OCI-LY7 (cell line): Measurements from ENCODE around the gene PRELID3B. TPM values are rescaled to one million over a fixed set of nuclear protein-coding genes. Genes with fewer than 3 reads are reported as not detected.
A peak's percentile ranks its signal among the peaks of the same experiment; 100 is the strongest.

Source experiments
- BruUV-seq: library from RNA; stranded (reverse); fragments of 400-500 nt; replicated peaks from 2 replicates; lab custom pipeline; 2021; lab: Mats Ljungman, UMichigan
- CTCF ChIA-PET: fragments of 300-600 bp; sonication (Branson Sonifier 250); formaldehyde crosslinking; loops from one replicate; lab custom pipeline; 2022; ENCODE audit warnings: antibody characterized with exemption; ENCODE audit not compliant: unreplicated experiment; lab: Charles Lee
- POLR2A ChIA-PET: fragments of 300-600 bp; sonication (Branson Sonifier 250); formaldehyde crosslinking; loops from one replicate; lab custom pipeline; 2022; ENCODE audit warnings: antibody characterized with exemption; lab: Charles Lee
- DNase-seq: peaks from one replicate; pipeline ENCODE4 v3.0.0-alpha.2; 2015; ENCODE audit warnings: low spot score
- H2AFZ ChIP-seq: fragments of 200-600 bp; sonication (generic), shearing (Covaris generic); 2 replicates; pipeline ENCODE4 v1.6.1; 2014; ENCODE audit warnings: mild to moderate bottlenecking, antibody characterized with exemption, low read length, moderate library complexity
- H3K27ac ChIP-seq: fragments of 200-600 bp; sonication (generic); 2 replicates; pipeline ENCODE4 v1.5.1; 2014; ENCODE audit warnings: mixed run types, low read depth, mild to moderate bottlenecking, moderate library complexity, low read length, inconsistent platforms; ENCODE audit not compliant: poor library complexity, severe bottlenecking
- H3K36me3 ChIP-seq: fragments of 200-600 bp; sonication (generic); 2 replicates; pipeline ENCODE4 v1.6.1; 2014; ENCODE audit warnings: mild to moderate bottlenecking, antibody characterized with exemption, low read length, moderate library complexity, mixed read lengths; ENCODE audit not compliant: insufficient read depth
- H3K4me1 ChIP-seq: fragments of 200-600 bp; sonication (generic); 2 replicates; pipeline ENCODE4 v1.5.1; 2014; ENCODE audit warnings: mild to moderate bottlenecking, low read length; ENCODE audit not compliant: insufficient read depth, poor library complexity, severe bottlenecking
- H3K4me2 ChIP-seq: fragments of 200-600 bp; sonication (generic); 2 replicates; pipeline ENCODE4 v1.6.1; 2014; ENCODE audit warnings: mild to moderate bottlenecking, low read length
- H3K4me3 ChIP-seq: fragments of 200-600 bp; sonication (generic); 2 replicates; pipeline ENCODE4 v1.5.1; 2014; ENCODE audit warnings: mild to moderate bottlenecking, low read depth, low read length; ENCODE audit not compliant: poor library complexity, severe bottlenecking
- H3K79me2 ChIP-seq: fragments of 200-600 bp; sonication (generic); 2 replicates; pipeline ENCODE4 v1.6.1; 2016; ENCODE audit warnings: low read depth, mild to moderate bottlenecking, low read length, moderate library complexity, mixed read lengths; ENCODE audit not compliant: insufficient read depth
- H3K9me2 ChIP-seq: fragments of 200-600 bp; sonication (generic); 2 replicates; pipeline ENCODE4 v1.6.1; 2016; ENCODE audit warnings: mild to moderate bottlenecking, low read length, mixed read lengths; ENCODE audit not compliant: insufficient read depth
- H3K9me3 ChIP-seq: fragments of 200-600 bp; sonication (generic); 2 replicates; pipeline ENCODE4 v1.6.1; 2014; ENCODE audit warnings: mild to moderate bottlenecking, mixed run types, low read length, mixed read lengths
- H4K20me1 ChIP-seq: fragments of 200-600 bp; sonication (generic); 2 replicates; pipeline ENCODE4 v1.6.1; 2014; ENCODE audit warnings: mild to moderate bottlenecking, antibody characterized with exemption, low read length, moderate library complexity, mixed read lengths; ENCODE audit not compliant: insufficient read depth
- EZH2phosphoT487 ChIP-seq: fragments of 200-600 bp; sonication (generic); IDR thresholded peaks from 2 replicates; pipeline ENCODE4 v1.6.1; 2018; ENCODE audit warnings: low read depth, borderline replicate concordance, mild to moderate bottlenecking, mixed run types, antibody characterized with exemption, low read length, moderate library complexity, mixed read lengths
- intact Hi-C: fragments of 100-400 bp; cut with micrococcal nuclease; formaldehyde crosslinking; loops from one replicate; pipeline ENCODE4 v1.10.0; 2022; ENCODE audit not compliant: unreplicated experiment
- total RNA-seq, 2 experiments: library from RNA; depleted of rRNA in 1 of 2; stranded (reverse); fragments of >200 nt in 1 of 2; shearing (Covaris generic) in 1 of 2; gene quantifications; 2 replicates each; pipeline ENCODE4 v1.2.3, GENCODE V29; 2014 to 2022
- TF ChIP-seq, protein P1 (sequence below): fragments of 200-600 bp; sonication (generic); conservative IDR thresholded peaks from 2 replicates; pipeline ENCODE4 v1.5.1; 2014; ENCODE audit warnings: mild to moderate bottlenecking, antibody characterized with exemption, low read length, moderate library complexity, mixed read lengths

Gene PRELID3B
- total RNA-seq, 2 experiments from 2014 or later = 99.4 to 119 TPM

DNA sequence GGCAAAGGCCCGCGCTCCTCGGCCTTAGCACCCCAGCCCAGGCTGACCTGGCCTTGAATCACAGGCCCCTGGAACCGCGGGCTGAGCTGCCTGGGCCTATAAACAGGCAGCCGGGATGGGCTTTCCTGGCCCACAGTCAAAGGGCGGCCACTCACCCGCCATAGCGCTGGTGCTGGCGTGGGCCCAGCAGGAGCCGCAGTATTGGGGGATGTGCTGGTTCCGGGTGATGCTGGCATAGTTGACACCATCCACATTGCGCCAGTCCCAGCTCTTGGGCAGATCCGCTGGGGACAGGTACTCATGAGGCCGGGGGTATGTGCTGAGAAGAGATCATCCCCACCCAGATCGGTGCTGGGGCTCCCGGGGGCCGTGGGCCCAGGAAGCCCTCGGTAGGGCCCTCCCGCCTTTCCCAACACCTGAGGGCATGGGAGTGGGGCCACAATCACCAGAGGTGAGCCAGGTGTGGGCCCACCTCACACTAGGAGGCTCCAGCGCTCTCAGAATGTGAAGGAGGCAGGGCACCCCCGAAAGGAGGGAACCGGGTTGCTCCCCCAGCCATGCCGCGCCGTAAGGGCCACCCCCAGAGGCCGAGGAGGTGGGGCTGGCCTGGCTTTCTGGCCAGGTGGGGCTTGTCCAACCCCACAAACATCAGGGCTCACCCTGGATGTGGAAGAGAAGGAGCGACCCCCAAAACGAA, 36.3 kb downstream of the PRELID3B start:
- Histone ChIP-seq H3K27ac (peak overlapping the region; percentile 85), H4K20me1 (no peaks in the 10 kb centered on the region), H3K4me3 (peak overlapping the region; percentile 74), H3K4me2 (peak overlapping the region; percentile 94), H3K9me3 (no peaks in the 10 kb centered on the region), H2AFZ (peak overlapping the region; percentile 50; the same call in 1 of the 2 replicates), H3K36me3 (peaks cover 22% of the 10 kb centered on the region), H3K4me1 (peaks cover 70% of the 10 kb centered on the region), H3K79me2 (peaks cover 19% of the 10 kb centered on the region; the same call in 1 of the 2 replicates), H3K9me2 (no peaks in the 10 kb centered on the region)
- intact Hi-C loops = loop anchor here (2.0 to 10.0 kb wide), 2 partner anchors 158 to 354 kb away; partner anchors contain the start of gene ZNF831
- POLR2A ChIA-PET = interaction anchor here (1.0 to 2.3 kb wide), 2 partner anchors 37 to 99 kb away, joined by 4 to 5 read pairs; no protein-coding TSS in a partner anchor
- TF ChIP-seq, protein P1, sequence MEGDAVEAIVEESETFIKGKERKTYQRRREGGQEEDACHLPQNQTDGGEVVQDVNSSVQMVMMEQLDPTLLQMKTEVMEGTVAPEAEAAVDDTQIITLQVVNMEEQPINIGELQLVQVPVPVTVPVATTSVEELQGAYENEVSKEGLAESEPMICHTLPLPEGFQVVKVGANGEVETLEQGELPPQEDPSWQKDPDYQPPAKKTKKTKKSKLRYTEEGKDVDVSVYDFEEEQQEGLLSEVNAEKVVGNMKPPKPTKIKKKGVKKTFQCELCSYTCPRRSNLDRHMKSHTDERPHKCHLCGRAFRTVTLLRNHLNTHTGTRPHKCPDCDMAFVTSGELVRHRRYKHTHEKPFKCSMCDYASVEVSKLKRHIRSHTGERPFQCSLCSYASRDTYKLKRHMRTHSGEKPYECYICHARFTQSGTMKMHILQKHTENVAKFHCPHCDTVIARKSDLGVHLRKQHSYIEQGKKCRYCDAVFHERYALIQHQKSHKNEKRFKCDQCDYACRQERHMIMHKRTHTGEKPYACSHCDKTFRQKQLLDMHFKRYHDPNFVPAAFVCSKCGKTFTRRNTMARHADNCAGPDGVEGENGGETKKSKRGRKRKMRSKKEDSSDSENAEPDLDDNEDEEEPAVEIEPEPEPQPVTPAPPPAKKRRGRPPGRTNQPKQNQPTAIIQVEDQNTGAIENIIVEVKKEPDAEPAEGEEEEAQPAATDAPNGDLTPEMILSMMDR = no peak
- no peak for TF ChIP-seq EZH2phosphoT487
- peak; percentile 34 for DNase-seq
- CTCF ChIA-PET = no interaction called here
- TSS peak; percentile 45 for BruUV-seq

DNA sequence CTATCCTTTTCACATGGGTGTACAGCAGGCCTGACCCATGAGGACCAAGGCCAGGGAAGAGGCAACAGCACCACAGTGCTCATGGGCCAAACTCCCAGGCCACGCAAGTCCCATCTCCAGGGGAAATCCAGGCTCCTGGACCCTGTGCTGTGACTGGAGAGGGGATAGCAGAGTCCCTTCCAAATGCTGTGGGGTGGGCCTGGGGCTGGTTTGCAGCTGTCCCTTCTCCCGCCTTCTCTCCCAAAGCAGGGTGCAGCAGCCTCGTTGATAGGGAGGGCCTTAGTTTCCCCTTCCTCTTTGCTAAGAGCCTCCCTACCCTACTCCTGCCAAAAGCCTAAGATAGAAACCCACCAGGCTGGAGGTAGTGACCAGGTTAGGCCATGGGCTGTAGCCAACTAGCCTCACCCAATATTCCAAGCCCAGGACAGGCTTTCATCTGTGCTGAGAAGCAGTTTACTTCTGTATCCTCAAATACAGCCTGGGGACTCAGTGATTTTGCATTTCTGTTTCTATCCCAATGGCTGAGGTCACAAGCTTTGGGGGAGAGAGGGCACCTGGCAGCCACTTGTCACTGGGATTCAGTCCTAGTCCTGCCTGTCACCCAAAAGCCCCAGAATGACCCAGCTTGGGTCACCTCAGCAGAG, 36.9 kb downstream of the PRELID3B start:
- ChIA-PET POLR2A (interaction anchor here (1.0 to 2.3 kb wide), 2 partner anchors 38 to 98 kb away, joined by 4 to 5 read pairs; no protein-coding TSS in a partner anchor), CTCF (no interaction called here)
- H2AFZ ChIP-seq = peak overlapping the region; percentile 50; the same call in 1 of the 2 replicates
- H3K36me3 ChIP-seq = peaks cover 28% of the 10 kb centered on the region
- intact Hi-C loops = loop anchor here (1.0 to 10.0 kb wide), 5 partner anchors 24 to 353 kb away; partner anchors contain the start of genes NELFCD, PRELID3B and ZNF831
- no TSS peak for BruUV-seq
- H3K9me3 ChIP-seq = no peaks in the 10 kb centered on the region
- TF ChIP-seq, protein P1 = no peak
- TF ChIP-seq EZH2phosphoT487 = no peak
- peak overlapping the region; percentile 74 for H3K4me3 ChIP-seq
- H4K20me1 ChIP-seq = no peaks in the 10 kb centered on the region
- H3K4me2 ChIP-seq = peak overlapping the region; percentile 94
- H3K27ac ChIP-seq = peak overlapping the region; percentile 85
- H3K79me2 ChIP-seq = peaks cover 19% of the 10 kb centered on the region; the same call in 1 of the 2 replicates
- peaks cover 68% of the 10 kb centered on the region for H3K4me1 ChIP-seq
- H3K9me2 ChIP-seq = no peaks in the 10 kb centered on the region
- peak; percentile 20 for DNase-seq
